PC-9 (cell line): ENCODE results near the gene PROM1. TPM values are rescaled to one million over a fixed set of nuclear protein-coding genes. Genes with fewer than 3 reads are reported as not detected.

Experiments
- BruUV-seq: library from RNA; stranded (reverse); fragments of 400-500 nt; replicated peaks from 2 replicates; lab custom pipeline; 2021; lab: Mats Ljungman, UMichigan
- CTCF ChIA-PET: fragments of 300-600 bp; sonication (Branson Sonifier 250); formaldehyde crosslinking; loops from one replicate; lab custom pipeline; 2022; ENCODE audit warnings: antibody characterized with exemption; lab: Charles Lee
- POLR2A ChIA-PET: fragments of 300-600 bp; sonication (Branson Sonifier 250); formaldehyde crosslinking; loops from one replicate; lab custom pipeline; 2022; ENCODE audit warnings: antibody characterized with exemption; ENCODE audit not compliant: unreplicated experiment; lab: Charles Lee
- DNase-seq, 2 experiments: peaks; one replicate each; pipeline versions ENCODE4 v3.0.0 to v3.0.0-alpha.2; 2015 to 2022; ENCODE audit warnings: mixed read lengths in 1 of 2
- H2AFZ ChIP-seq: fragments of 200-600 bp; sonication (generic); 2 replicates; pipeline ENCODE4 v1.8.1; 2017; ENCODE audit warnings: antibody characterized with exemption
- H3F3A ChIP-seq: fragments of 200-600 bp; sonication (generic); 2 replicates; pipeline ENCODE4 v1.8.1; 2017; ENCODE audit warnings: antibody characterized with exemption, mild to moderate bottlenecking, low read depth; ENCODE audit not compliant: insufficient read depth
- H3K27ac ChIP-seq: fragments of 200-600 bp; sonication (generic); 2 replicates; pipeline ENCODE4 v1.6.1; 2016; ENCODE audit warnings: mixed run types
- H3K27me3 ChIP-seq: fragments of 200-600 bp; sonication (generic); 2 replicates; pipeline ENCODE4 v1.6.1; 2016; ENCODE audit warnings: low read depth, mixed run types; ENCODE audit not compliant: insufficient read depth
- H3K36me3 ChIP-seq: fragments of 200-600 bp; sonication (generic); 2 replicates; pipeline ENCODE4 v1.6.1; 2016; ENCODE audit warnings: low read depth, mixed run types
- H3K4me1 ChIP-seq: fragments of 200-600 bp; sonication (generic); replicated peaks from 2 replicates; pipeline ENCODE4 v1.6.1; 2016; ENCODE audit warnings: mixed run types; ENCODE audit not compliant: insufficient read depth
- H3K4me2 ChIP-seq: fragments of 200-600 bp; sonication (generic); 2 replicates; pipeline ENCODE4 v1.6.1; 2017; ENCODE audit warnings: mixed run types
- H3K4me3 ChIP-seq: fragments of 200-600 bp; sonication (generic); 2 replicates; pipeline ENCODE4 v1.6.1; 2016; ENCODE audit warnings: mixed run types
- H3K79me2 ChIP-seq: fragments of 200-600 bp; sonication (generic); 2 replicates; pipeline ENCODE4 v1.6.1; 2017; ENCODE audit warnings: low read depth, mixed run types
- H3K9me2 ChIP-seq: fragments of 200-600 bp; sonication (generic); 2 replicates; pipeline ENCODE4 v1.8.1; 2017; ENCODE audit warnings: mild to moderate bottlenecking; ENCODE audit not compliant: insufficient read depth
- H3K9me3 ChIP-seq: fragments of 200-600 bp; sonication (generic); 2 replicates; pipeline ENCODE4 v1.8.1; 2016; ENCODE audit warnings: low read depth; ENCODE audit not compliant: insufficient read depth
- H4K20me1 ChIP-seq: fragments of 200-600 bp; sonication (generic); 2 replicates; pipeline ENCODE4 v1.8.1; 2017; ENCODE audit not compliant: insufficient read depth
- CTCF ChIP-seq: fragments of 200-600 bp; sonication (generic); conservative IDR thresholded peaks from 2 replicates; pipeline ENCODE4 v1.6.1; 2017; ENCODE audit warnings: mixed run types, antibody characterized with exemption, mild to moderate bottlenecking, moderate library complexity
- EZH2 ChIP-seq: fragments of 200-600 bp; sonication (generic); IDR thresholded peaks from 2 replicates; pipeline ENCODE4 v1.8.0; 2017; ENCODE audit warnings: antibody characterized with exemption, low read depth
- intact Hi-C: fragments of 100-400 bp; cut with micrococcal nuclease; formaldehyde crosslinking; loops from one replicate; pipeline ENCODE4 v1.10.0; 2022; ENCODE audit not compliant: unreplicated experiment
- total RNA-seq: library from RNA; stranded (reverse); gene quantifications from 2 replicates; pipeline ENCODE4 v1.2.3, GENCODE V29; 2021

The PROM1 gene
- total RNA-seq, 1 experiment from 2014 or later, result not detected

- H3K27ac ChIP-seq, result no peak overlapping the region
- POLR2A ChIA-PET, result no interaction called here
- no peaks in the 10 kb centered on the region for H3K36me3 ChIP-seq
- DNase-seq, result no peak
- H3F3A ChIP-seq, result no peaks in the 10 kb centered on the region
- no peak overlapping the region for H2AFZ ChIP-seq
- no peaks in the 10 kb centered on the region for H3K4me1 ChIP-seq
- TF ChIP-seq EZH2 (no peak), CTCF (no peak)
- no peak overlapping the region for H3K4me2 ChIP-seq
- H3K4me3 ChIP-seq, result no peak overlapping the region
- intact Hi-C loops, result loop anchor here (5.0 to 10.0 kb wide), 2 partner anchors 112 to 415 kb away; no protein-coding TSS in a partner anchor
- no peaks in the 10 kb centered on the region for H3K27me3 ChIP-seq
- H3K9me2 ChIP-seq, result no peaks in the 10 kb centered on the region
- no TSS peak for BruUV-seq
- H4K20me1 ChIP-seq, result no peaks in the 10 kb centered on the region
- CTCF ChIA-PET, result no interaction called here
- no peaks in the 10 kb centered on the region for H3K79me2 ChIP-seq
- H3K9me3 ChIP-seq, result no peaks in the 10 kb centered on the region
Measured at GRCh38 chr4:16029886-16030285, 53.9 kb downstream of the PROM1 start.

GRCh38 chr4:16029262-16029661 lies 54.6 kb downstream of the PROM1 start:
- Histone ChIP-seq H3F3A (no peaks in the 10 kb centered on the region), H3K9me2 (no peaks in the 10 kb centered on the region), H3K27ac (no peak overlapping the region), H2AFZ (no peak overlapping the region), H3K4me2 (no peak overlapping the region), H3K36me3 (no peaks in the 10 kb centered on the region), H4K20me1 (no peaks in the 10 kb centered on the region), H3K79me2 (no peaks in the 10 kb centered on the region), H3K27me3 (no peaks in the 10 kb centered on the region), H3K9me3 (no peaks in the 10 kb centered on the region), H3K4me1 (no peaks in the 10 kb centered on the region), H3K4me3 (no peak overlapping the region)
- no TSS peak for BruUV-seq
- ChIA-PET POLR2A (no interaction called here), CTCF (no interaction called here)
- DNase-seq, result no peak
- intact Hi-C loops, result loop anchor here (10.0 kb wide), 1 partner anchor 416 kb away; no protein-coding TSS in a partner anchor
- TF ChIP-seq EZH2, result no peak
- no peak for TF ChIP-seq CTCF

- no peaks in the 10 kb centered on the region for H3K36me3 ChIP-seq
- no peaks in the 10 kb centered on the region for H4K20me1 ChIP-seq
- H3K9me3 ChIP-seq, result no peaks in the 10 kb centered on the region
- POLR2A ChIA-PET, result no interaction called here
- H3F3A ChIP-seq, result no peaks in the 10 kb centered on the region
- no peak overlapping the region for H2AFZ ChIP-seq
- H3K9me2 ChIP-seq, result no peaks in the 10 kb centered on the region
- H3K4me3 ChIP-seq, result no peak overlapping the region
- no peak overlapping the region for H3K4me2 ChIP-seq
- TF ChIP-seq EZH2 (no peak), CTCF (no peak)
- intact Hi-C loops, result loop anchor here (10.0 kb wide), 1 partner anchor 417 kb away; no protein-coding TSS in a partner anchor
- H3K4me1 ChIP-seq, result no peaks in the 10 kb centered on the region
- no peak overlapping the region for H3K27ac ChIP-seq
- CTCF ChIA-PET, result interaction anchor here (0.8 kb wide), 1 partner anchor 169 kb away, joined by 3 read pairs; no protein-coding TSS in a partner anchor
- BruUV-seq, result no TSS peak
- no peaks in the 10 kb centered on the region for H3K27me3 ChIP-seq
- DNase-seq, result no peak
- H3K79me2 ChIP-seq, result no peaks in the 10 kb centered on the region
Measured at GRCh38 chr4:16027626-16028025, 56.2 kb downstream of the PROM1 start.
